H9 (cell line): ENCODE data around the gene LPAR3. TPM values are rescaled to one million over a fixed set of nuclear protein-coding genes. Genes with fewer than 3 reads are reported as not detected.

ENCODE experiments used
- DNase-seq: peaks from one replicate; pipeline ENCODE4 v3.0.0-alpha.2; 2017
- H2AFZ ChIP-seq: one replicate; pipeline ENCODE4 v1.6.1; 2013; ENCODE audit warnings: mild to moderate bottlenecking, low read length, control low read depth, moderate library complexity
- H2AK5ac ChIP-seq: 2 replicates; pipeline ENCODE4 v1.6.1; 2013; ENCODE audit warnings: low read length, control low read depth, mixed read lengths; ENCODE audit not compliant: insufficient read length
- H2BK120ac ChIP-seq: one replicate; pipeline ENCODE4 v1.6.1; 2013; ENCODE audit warnings: low read depth, mild to moderate bottlenecking, low read length, control low read depth, inconsistent platforms; ENCODE audit not compliant: poor library complexity, severe bottlenecking
- H2BK12ac ChIP-seq: 2 replicates; pipeline ENCODE4 v1.6.1; 2013; ENCODE audit warnings: low read length, control low read depth, mixed read lengths, low read depth; ENCODE audit not compliant: insufficient read length
- H2BK15ac ChIP-seq: 2 replicates; pipeline ENCODE4 v1.6.1; 2013; ENCODE audit warnings: low read depth, low read length, control low read depth
- H2BK20ac ChIP-seq: one replicate; pipeline ENCODE4 v1.6.1; 2013; ENCODE audit warnings: low read depth, mild to moderate bottlenecking, low read length, control low read depth, inconsistent platforms; ENCODE audit not compliant: poor library complexity, severe bottlenecking
- H2BK5ac ChIP-seq: 2 replicates; pipeline ENCODE4 v1.6.1; 2013; ENCODE audit warnings: low read length, control low read depth, mixed read lengths; ENCODE audit not compliant: insufficient read length
- H3K14ac ChIP-seq: 2 replicates; pipeline ENCODE4 v1.6.1; 2013; ENCODE audit warnings: low read length, control low read depth; ENCODE audit not compliant: insufficient read depth
- H3K18ac ChIP-seq: 2 replicates; pipeline ENCODE4 v1.6.1; 2013; ENCODE audit warnings: low read depth, mild to moderate bottlenecking, mixed read lengths, low read length, control low read depth; ENCODE audit not compliant: insufficient read length
- H3K23ac ChIP-seq: 2 replicates; pipeline ENCODE4 v1.6.1; 2013; ENCODE audit warnings: low read length, control low read depth, mixed read lengths, low read depth; ENCODE audit not compliant: insufficient read length
- H3K23me2 ChIP-seq: 2 replicates; pipeline ENCODE4 v1.6.1; 2013; ENCODE audit warnings: low read depth, mild to moderate bottlenecking, mixed read lengths, low read length, control low read depth; ENCODE audit not compliant: insufficient read length, poor library complexity, severe bottlenecking
- H3K27ac ChIP-seq: 2 replicates; pipeline ENCODE4 v1.5.1; 2013; ENCODE audit warnings: low read length, control low read depth, mixed read lengths, low read depth; ENCODE audit not compliant: insufficient read length
- H3K27me3 ChIP-seq: 2 replicates; pipeline ENCODE4 v1.6.1; 2013; ENCODE audit warnings: low read length, control low read depth, inconsistent platforms; ENCODE audit not compliant: insufficient read depth
- H3K4ac ChIP-seq: 2 replicates; pipeline ENCODE4 v1.6.1; 2013; ENCODE audit warnings: low read depth, mild to moderate bottlenecking, control low read depth, inconsistent platforms, low read length, moderate library complexity
- H3K4me1 ChIP-seq: 2 replicates; pipeline ENCODE4 v1.6.1; 2013; ENCODE audit warnings: low read length, control low read depth, inconsistent platforms; ENCODE audit not compliant: insufficient read depth
- H3K4me2 ChIP-seq: 2 replicates; pipeline ENCODE4 v1.6.1; 2013; ENCODE audit warnings: low read length, control low read depth, mixed read lengths; ENCODE audit not compliant: insufficient read length, insufficient read depth
- H3K56ac ChIP-seq: 2 replicates; pipeline ENCODE4 v1.6.1; 2013; ENCODE audit warnings: low read depth, mild to moderate bottlenecking, mixed read lengths, low read length, control low read depth; ENCODE audit not compliant: insufficient read length
- H3K79me1 ChIP-seq: 2 replicates; pipeline ENCODE4 v1.6.1; 2013; ENCODE audit warnings: low read depth, mild to moderate bottlenecking, moderate library complexity, low read length, control low read depth, inconsistent platforms; ENCODE audit not compliant: insufficient read depth, poor library complexity, severe bottlenecking
- H3K79me2 ChIP-seq: 2 replicates; pipeline ENCODE4 v1.6.1; 2013; ENCODE audit warnings: low read length, control low read depth, inconsistent platforms; ENCODE audit not compliant: insufficient read depth
- H3K9ac ChIP-seq: 2 replicates; pipeline ENCODE4 v1.6.1; 2013; ENCODE audit warnings: low read length, control low read depth, mixed read lengths; ENCODE audit not compliant: insufficient read length; ENCODE audit errors: extremely low read depth
- H3K9me3 ChIP-seq: one replicate; pipeline ENCODE4 v1.6.1; 2013; ENCODE audit warnings: low read depth, low read length, inconsistent platforms; ENCODE audit not compliant: control insufficient read depth
- H3T11ph ChIP-seq: one replicate; pipeline ENCODE4 v1.6.1; 2013; ENCODE audit warnings: mild to moderate bottlenecking, low read length, control low read depth, inconsistent platforms
- H4K20me1 ChIP-seq: one replicate; pipeline ENCODE4 v1.6.1; 2013; ENCODE audit not compliant: control insufficient read depth, insufficient read length, insufficient read depth
- H4K5ac ChIP-seq: 2 replicates; pipeline ENCODE4 v1.6.1; 2013; ENCODE audit warnings: low read depth, mild to moderate bottlenecking, mixed read lengths, low read length, control low read depth; ENCODE audit not compliant: insufficient read length
- H4K8ac ChIP-seq: replicated peaks from 2 replicates; pipeline ENCODE4 v1.6.1; 2013; ENCODE audit warnings: low read length, control low read depth, mixed read lengths, low read depth; ENCODE audit not compliant: insufficient read length
- H4K91ac ChIP-seq: 2 replicates; pipeline ENCODE4 v1.6.1; 2013; ENCODE audit warnings: low read depth, mild to moderate bottlenecking, moderate library complexity, mixed read lengths, low read length, control low read depth; ENCODE audit not compliant: insufficient read length
- H3K27ac Mint-ChIP-seq, 3 experiments: 2 replicates in 2 of 3; 3 replicates in 1 of 3; pipeline ENCODE4 v1.8.0; 2020 to 2021; ENCODE audit warnings: mixed read lengths in 3 of 3, mild to moderate bottlenecking in 1 of 3, moderate library complexity in 1 of 3
- H3K27me3 Mint-ChIP-seq: 2 replicates; pipeline ENCODE4 v1.8.0; 2021; ENCODE audit warnings: low read depth, mild to moderate bottlenecking, moderate library complexity, mixed read lengths
- H3K36me3 Mint-ChIP-seq, 3 experiments: 2 replicates in 2 of 3; 3 replicates in 1 of 3; pipeline ENCODE4 v1.8.0; 2020 to 2021; ENCODE audit warnings: low read depth in 3 of 3, mixed read lengths in 3 of 3; ENCODE audit not compliant: insufficient read depth in 1 of 3
- H3K4me1 Mint-ChIP-seq, 2 experiments: 2 replicates each; pipeline ENCODE4 v1.8.0; 2020; ENCODE audit warnings: mixed read lengths in 2 of 2
- H3K4me3 Mint-ChIP-seq, 2 experiments: 2 replicates in 1 of 2; 3 replicates in 1 of 2; pipeline ENCODE4 v1.8.0; 2020 to 2021; ENCODE audit warnings: mild to moderate bottlenecking in 2 of 2, mixed read lengths in 2 of 2, moderate library complexity in 1 of 2
- H3K9me3 Mint-ChIP-seq, 2 experiments: 2 replicates in 1 of 2; 3 replicates in 1 of 2; pipeline ENCODE4 v1.8.0; 2020; ENCODE audit warnings: mild to moderate bottlenecking in 2 of 2, mixed read lengths in 2 of 2, moderate library complexity in 1 of 2
- WGBS: extraction: QIAGEN DNeasy Blood & Tissue Kit; methylation state at CpG from one replicate; pipeline ENCODE4 v1.1.7; 2013; ENCODE audit warnings: missing lambda C conversion rate, low lambda C conversion rate, mixed read lengths; ENCODE audit not compliant: insufficient read length; ENCODE audit errors: extremely low coverage; 5-methylcytosine and 5-hydroxymethylcytosine counted together
- total RNA-seq: library from RNA; stranded (reverse); gene quantifications from 2 replicates; pipeline ENCODE4 v1.2.1, GENCODE V29; 2021
- TF ChIP-seq, protein P1 (sequence below): fragments of 200-600 bp; sonication (generic); conservative IDR thresholded peaks from 3 replicates; pipeline ENCODE4 v1.8.0; 2021; ENCODE audit warnings: antibody characterized with exemption, mild to moderate bottlenecking

Gene LPAR3
- total RNA-seq, 1 experiment from 2014 or later: 3.0 TPM

GRCh38 chr1:84842748-84843231 lies 50.2 kb downstream of the LPAR3 start:
- Mint-ChIP-seq H3K27ac (no peak overlapping the region; a peak in 1 of 7 replicates), H3K4me3 (no peak overlapping the region), H3K9me3 (no peaks in the 10 kb centered on the region), H3K27me3 (no peaks in the 10 kb centered on the region), H3K4me1 (peaks cover 4 to 6% of the 10 kb centered on the region in 2 experiments; a peak in 3 of 4 replicates), H3K36me3 (no peaks in the 10 kb centered on the region)
- H3K79me2 ChIP-seq: no peaks in the 10 kb centered on the region
- DNase-seq: no peak
- no peaks in the 10 kb centered on the region for H3K79me1 ChIP-seq
- H3K27ac ChIP-seq: no peak overlapping the region
- H3K4me2 ChIP-seq: no peak overlapping the region
- H2BK120ac ChIP-seq: no peak overlapping the region
- no peak overlapping the region for H3K9ac ChIP-seq
- no peak overlapping the region for H3K23ac ChIP-seq
- H4K8ac ChIP-seq: no peak overlapping the region
- no peak overlapping the region for H2BK5ac ChIP-seq
- H2AFZ ChIP-seq: no peak overlapping the region
- no peaks in the 10 kb centered on the region for H3K4me1 ChIP-seq
- H3K23me2 ChIP-seq: no peaks in the 10 kb centered on the region
- H3K56ac ChIP-seq: no peak overlapping the region
- no peaks in the 10 kb centered on the region for H3K9me3 ChIP-seq
- no peaks in the 10 kb centered on the region for H4K20me1 ChIP-seq
- no peaks in the 10 kb centered on the region for H3K27me3 ChIP-seq
- no peak overlapping the region for H3T11ph ChIP-seq
- H2AK5ac ChIP-seq: no peak overlapping the region
- H3K18ac ChIP-seq: no peak overlapping the region
- no peak overlapping the region for H3K14ac ChIP-seq
- TF ChIP-seq, protein P1, sequence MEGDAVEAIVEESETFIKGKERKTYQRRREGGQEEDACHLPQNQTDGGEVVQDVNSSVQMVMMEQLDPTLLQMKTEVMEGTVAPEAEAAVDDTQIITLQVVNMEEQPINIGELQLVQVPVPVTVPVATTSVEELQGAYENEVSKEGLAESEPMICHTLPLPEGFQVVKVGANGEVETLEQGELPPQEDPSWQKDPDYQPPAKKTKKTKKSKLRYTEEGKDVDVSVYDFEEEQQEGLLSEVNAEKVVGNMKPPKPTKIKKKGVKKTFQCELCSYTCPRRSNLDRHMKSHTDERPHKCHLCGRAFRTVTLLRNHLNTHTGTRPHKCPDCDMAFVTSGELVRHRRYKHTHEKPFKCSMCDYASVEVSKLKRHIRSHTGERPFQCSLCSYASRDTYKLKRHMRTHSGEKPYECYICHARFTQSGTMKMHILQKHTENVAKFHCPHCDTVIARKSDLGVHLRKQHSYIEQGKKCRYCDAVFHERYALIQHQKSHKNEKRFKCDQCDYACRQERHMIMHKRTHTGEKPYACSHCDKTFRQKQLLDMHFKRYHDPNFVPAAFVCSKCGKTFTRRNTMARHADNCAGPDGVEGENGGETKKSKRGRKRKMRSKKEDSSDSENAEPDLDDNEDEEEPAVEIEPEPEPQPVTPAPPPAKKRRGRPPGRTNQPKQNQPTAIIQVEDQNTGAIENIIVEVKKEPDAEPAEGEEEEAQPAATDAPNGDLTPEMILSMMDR: no peak
- WGBS: no CpG with 5 or more reads among the region's 3 CpGs
- H4K5ac ChIP-seq: no peak overlapping the region
- H3K4ac ChIP-seq: no peak overlapping the region
- no peak overlapping the region for H2BK20ac ChIP-seq
- no peak overlapping the region for H2BK15ac ChIP-seq
- H2BK12ac ChIP-seq: no peak overlapping the region
- no peak overlapping the region for H4K91ac ChIP-seq
